Neural crest cell (in vitro differentiated cells): ENCODE measurements around the gene FRAS1. TPM values are rescaled to one million over a fixed set of nuclear protein-coding genes. Genes with fewer than 3 reads are reported as not detected.

Source experiments
- DNase-seq: peaks from one replicate; pipeline ENCODE4 v3.0.0; 2021; ENCODE audit warnings: low read depth, mixed read lengths, low spot score
- H3K27ac Mint-ChIP-seq: one replicate; pipeline ENCODE4 v1.8.0; 2021; ENCODE audit warnings: mild to moderate bottlenecking, mixed read lengths; ENCODE audit not compliant: unreplicated experiment
- H3K27me3 Mint-ChIP-seq: 2 replicates; pipeline ENCODE4 v1.8.0; 2021; ENCODE audit warnings: low read depth, mild to moderate bottlenecking, mixed read lengths
- H3K36me3 Mint-ChIP-seq: 2 replicates; pipeline ENCODE4 v1.8.0; 2021; ENCODE audit warnings: low read depth, mild to moderate bottlenecking, mixed read lengths
- H3K4me1 Mint-ChIP-seq: 2 replicates; pipeline ENCODE4 v1.8.0; 2021; ENCODE audit warnings: mixed read lengths
- H3K4me3 Mint-ChIP-seq: one replicate; pipeline ENCODE4 v1.8.0; 2021; ENCODE audit warnings: mild to moderate bottlenecking, mixed read lengths
- H3K9me3 Mint-ChIP-seq: 2 replicates; pipeline ENCODE4 v1.8.0; 2021; ENCODE audit warnings: mixed read lengths
- CTCF ChIP-seq: fragments of 200-600 bp; sonication (generic); conservative IDR thresholded peaks from 2 replicates; pipeline ENCODE4 v1.5.0; 2021; ENCODE audit warnings: antibody characterized with exemption, mild to moderate bottlenecking
- total RNA-seq: library from RNA; stranded (reverse); gene quantifications from 2 replicates; pipeline ENCODE4 v1.2.1, GENCODE V29; 2021

The FRAS1 gene
- total RNA-seq, 1 donor from 2014 or later: 8.4 TPM

- Mint-ChIP-seq H3K36me3 (no peaks in the 10 kb centered on the region), H3K4me1 (no peaks in the 10 kb centered on the region), H3K4me3 (no peak overlapping the region), H3K9me3 (no peaks in the 10 kb centered on the region), H3K27me3 (no peaks in the 10 kb centered on the region), H3K27ac (no peak overlapping the region)
- no peak for DNase-seq
- TF ChIP-seq CTCF: no peak
These were observed 290.4 kb downstream of the FRAS1 start for GRCh38 chr4:78347527-78347926.

DNA sequence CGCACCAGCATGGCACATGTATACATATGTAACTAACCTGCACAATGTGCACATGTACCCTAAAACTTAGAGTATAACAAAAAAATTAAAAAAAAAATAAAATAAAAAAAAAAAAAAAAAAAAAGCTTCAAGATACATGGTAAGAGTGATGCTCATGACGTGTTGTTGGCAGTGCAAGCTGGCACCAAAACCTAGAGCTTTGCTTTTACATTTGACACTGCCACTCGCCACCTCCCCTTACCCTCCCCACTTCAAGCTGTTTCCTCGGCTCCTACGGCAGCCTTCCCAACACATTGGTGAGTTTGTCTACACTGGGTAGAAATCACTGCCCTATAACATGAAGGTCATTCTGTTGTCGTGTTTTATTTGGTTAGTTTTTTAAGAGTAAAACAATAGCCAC is 296.8 kb downstream of the FRAS1 start:
- no peaks in the 10 kb centered on the region for H3K36me3 Mint-ChIP-seq
- peaks cover 7% of the 10 kb centered on the region for H3K4me1 Mint-ChIP-seq
- no peak overlapping the region for H3K27ac Mint-ChIP-seq
- no peak for TF ChIP-seq CTCF
- H3K9me3 Mint-ChIP-seq: no peaks in the 10 kb centered on the region
- H3K4me3 Mint-ChIP-seq: no peak overlapping the region
- DNase-seq: no peak
- no peaks in the 10 kb centered on the region for H3K27me3 Mint-ChIP-seq

DNA sequence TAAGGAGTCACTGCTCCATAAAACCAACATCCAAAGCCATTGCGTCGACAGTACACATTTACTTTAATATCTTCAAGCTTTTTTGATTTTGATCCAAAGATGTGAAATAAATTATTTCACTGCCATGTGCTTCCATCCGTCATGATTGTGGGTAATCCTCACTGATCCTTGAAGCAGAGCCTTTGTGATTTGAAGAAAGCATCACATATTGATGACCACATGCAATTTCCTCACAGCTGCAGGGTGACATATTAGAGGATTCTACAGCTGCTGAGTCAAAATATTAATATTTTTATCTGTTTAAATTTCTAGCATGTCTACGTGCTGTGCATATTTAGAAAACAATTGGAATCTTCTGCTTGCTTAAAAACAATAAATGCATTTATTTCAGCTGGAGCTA is 297.7 kb downstream of the FRAS1 start:
- Mint-ChIP-seq H3K27ac (no peak overlapping the region), H3K9me3 (no peaks in the 10 kb centered on the region), H3K36me3 (no peaks in the 10 kb centered on the region), H3K4me1 (peaks cover 7% of the 10 kb centered on the region), H3K4me3 (no peak overlapping the region), H3K27me3 (no peaks in the 10 kb centered on the region)
- no peak for DNase-seq
- no peak for TF ChIP-seq CTCF

DNA sequence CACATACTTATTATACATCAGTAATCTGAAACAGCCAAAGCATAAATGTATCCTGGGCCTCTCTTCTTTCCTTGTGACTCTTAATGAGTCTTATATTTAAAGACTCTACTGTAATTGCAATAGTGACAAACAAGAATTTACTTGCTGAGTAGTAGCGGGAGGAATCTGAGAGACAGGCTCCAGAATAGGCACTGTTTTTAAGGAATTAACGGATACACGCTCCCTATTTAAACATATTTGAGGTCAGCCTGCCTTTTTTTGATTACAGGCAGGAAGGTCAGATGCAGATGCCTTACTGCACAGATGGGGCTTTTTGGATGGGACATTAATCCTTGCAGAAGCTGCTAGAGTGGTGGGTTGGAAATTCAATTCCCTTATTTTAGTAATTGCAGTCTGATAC is 298.2 kb downstream of the FRAS1 start:
- H3K27ac Mint-ChIP-seq: no peak overlapping the region
- H3K36me3 Mint-ChIP-seq: no peaks in the 10 kb centered on the region
- TF ChIP-seq CTCF: no peak
- H3K27me3 Mint-ChIP-seq: no peaks in the 10 kb centered on the region
- peaks cover 10% of the 10 kb centered on the region for H3K4me1 Mint-ChIP-seq
- H3K9me3 Mint-ChIP-seq: no peaks in the 10 kb centered on the region
- no peak for DNase-seq
- H3K4me3 Mint-ChIP-seq: no peak overlapping the region

DNA sequence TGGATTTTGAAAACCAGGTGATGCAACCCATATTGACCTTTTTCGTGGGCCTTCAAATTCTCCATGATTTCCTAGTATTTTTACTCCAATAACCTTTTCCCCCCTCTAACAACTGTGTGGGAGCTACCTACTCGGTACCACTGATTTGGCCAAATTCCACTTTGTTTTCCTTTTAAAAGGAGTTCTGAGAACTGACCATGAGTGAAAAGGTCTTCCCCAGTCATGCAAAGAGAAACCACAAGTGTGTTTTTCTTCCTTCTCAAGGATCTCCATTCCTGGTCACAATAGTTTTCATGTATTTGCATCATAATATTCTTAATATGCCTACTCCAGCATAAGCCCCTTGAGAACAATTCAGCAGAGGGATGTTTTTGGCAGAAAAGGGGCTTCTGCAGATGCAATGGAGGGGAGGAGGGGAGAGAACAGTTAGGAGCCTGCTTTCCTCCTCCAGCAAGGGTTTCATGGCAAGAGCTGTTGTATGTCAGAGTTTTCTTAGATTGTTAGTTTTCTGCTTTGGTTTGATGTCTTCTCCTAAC is 299.2 kb downstream of the FRAS1 start:
- Mint-ChIP-seq H3K36me3 (no peaks in the 10 kb centered on the region), H3K9me3 (no peaks in the 10 kb centered on the region), H3K27ac (no peak overlapping the region), H3K4me3 (no peak overlapping the region), H3K4me1 (peaks cover 13% of the 10 kb centered on the region), H3K27me3 (no peaks in the 10 kb centered on the region)
- no peak for DNase-seq
- TF ChIP-seq CTCF: no peak

DNA sequence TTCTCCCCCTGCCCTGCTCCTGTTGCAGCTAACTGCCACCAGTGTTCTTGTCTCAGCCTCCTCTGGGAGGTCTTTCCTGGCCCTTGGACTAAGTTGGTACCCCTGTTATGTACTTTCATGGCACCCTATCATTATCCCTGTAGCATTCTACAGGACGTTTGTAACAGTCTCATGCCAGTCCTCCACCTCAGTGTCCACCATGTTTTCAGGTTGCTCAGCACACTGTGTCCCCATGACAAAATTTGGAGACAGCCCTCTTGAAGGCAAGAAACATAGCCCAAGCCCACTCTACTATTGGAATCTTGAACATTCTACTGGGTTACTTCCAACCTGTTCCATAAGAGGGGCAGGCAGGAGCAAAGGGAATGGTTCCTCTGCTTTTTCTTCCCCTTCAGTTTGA is 300.0 kb downstream of the FRAS1 start:
- no peak overlapping the region for H3K27ac Mint-ChIP-seq
- H3K9me3 Mint-ChIP-seq: no peaks in the 10 kb centered on the region
- no peak for TF ChIP-seq CTCF
- no peaks in the 10 kb centered on the region for H3K27me3 Mint-ChIP-seq
- no peak for DNase-seq
- no peaks in the 10 kb centered on the region for H3K36me3 Mint-ChIP-seq
- H3K4me1 Mint-ChIP-seq: peaks cover 20% of the 10 kb centered on the region
- H3K4me3 Mint-ChIP-seq: no peak overlapping the region
